Fibroblast of mammary gland (primary cell): Measurements from ENCODE around the gene SLC35E1.

Experiments used
- DNase-seq: peaks from one replicate; pipeline ENCODE4 v3.0.0-alpha.2; 2010; ENCODE audit warnings: low read depth
- H3K4me3 ChIP-seq: 2 replicates; pipeline ENCODE4 v1.5.1; 2011; ENCODE audit warnings: low read depth, mild to moderate bottlenecking, low read length, moderate library complexity; ENCODE audit not compliant: control insufficient read depth
- CTCF ChIP-seq: conservative IDR thresholded peaks from 2 replicates; pipeline ENCODE4 v1.5.1; 2011; ENCODE audit warnings: low read depth, low read length, inconsistent platforms; ENCODE audit not compliant: control insufficient read depth, insufficient read depth

SLC35E1 gene

GRCh38 chr19:16587833-16588823 is 15.9 kb upstream of the SLC35E1 start:
- no peak overlapping the region for H3K4me3 ChIP-seq
- peak; percentile 59 for DNase-seq
- TF ChIP-seq CTCF: no peak

- TF ChIP-seq CTCF: no peak
- no peak overlapping the region for H3K4me3 ChIP-seq
Measured at GRCh38 chr19:16586991-16587832, 15.0 kb upstream of the SLC35E1 start.

GRCh38 chr19:16586477-16586871 is 14.3 kb upstream of the SLC35E1 start:
- no peak overlapping the region for H3K4me3 ChIP-seq
- DNase-seq: no peak
- TF ChIP-seq CTCF: no peak

More at GRCh38 chr19:16586991-16587832, 15.0 kb upstream of the SLC35E1 start:
- peak; percentile 66 for DNase-seq

GRCh38 chr19:16585808-16586476 is 13.7 kb upstream of the SLC35E1 start:
- TF ChIP-seq CTCF: no peak
- no peak overlapping the region for H3K4me3 ChIP-seq

GRCh38 chr19:16585094-16585801 is 13.0 kb upstream of the SLC35E1 start:
- DNase-seq: no peak
- H3K4me3 ChIP-seq: no peak overlapping the region
- TF ChIP-seq CTCF: no peak

More at GRCh38 chr19:16585808-16586476, 13.7 kb upstream of the SLC35E1 start:
- no peak for DNase-seq
